ENCODE data around the gene WWOX. TPM values are rescaled to one million over a fixed set of nuclear protein-coding genes. Genes with fewer than 3 reads are reported as not detected.

WWOX gene
- total and polyA plus RNA-seq, 2 donors (not counting 1 experiment from before 2014, with no cell fraction given): 10.5 to 42.3 TPM

DNA sequence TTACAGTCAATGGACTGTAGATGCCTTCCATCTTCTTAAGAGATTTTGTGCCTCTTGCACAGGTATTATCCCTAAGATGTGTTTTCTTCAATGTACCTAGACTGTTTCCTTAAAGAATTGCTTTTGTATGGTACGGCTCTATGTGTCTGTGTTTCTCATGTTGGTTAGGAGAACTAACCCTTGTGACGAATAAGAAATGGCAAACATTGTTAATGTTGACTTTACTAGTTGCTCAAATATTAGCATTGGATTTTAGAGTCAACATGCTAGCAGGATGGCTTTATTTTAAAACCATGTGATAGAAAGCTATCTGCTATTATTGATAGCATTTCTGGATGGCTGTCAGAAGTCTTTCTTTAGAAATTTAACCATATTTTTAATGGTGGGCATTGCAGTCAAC lies 34.5 kb downstream of the WWOX start:
- Histone ChIP-seq H3K27ac (ENCODE audit: low read length in 2 of 2) (no peak overlapping the region), H3K4me1 (ENCODE audit: control insufficient read depth in 2 of 2, insufficient read depth in 2 of 2, low read length in 2 of 2) (peaks cover 5 to 15% of the 10 kb centered on the region in 2 donors), H3K4me2 (replicated peaks; ENCODE audit: low read depth, low read length, poor library complexity, severe bottlenecking) (no peak overlapping the region), H3K79me2 (ENCODE audit: control insufficient read depth, insufficient read depth, low read length) (no peaks in the 10 kb centered on the region), H3K27me3 (replicated peaks in 1 of 4; ENCODE audit: control extremely low read depth in 1 of 4, control insufficient read depth in 3 of 4, insufficient read depth in 4 of 4, low read length in 3 of 4) (no peaks in the 10 kb centered on the region), H3K9me3 (ENCODE audit: control extremely low read depth in 1 of 3, control insufficient read depth in 2 of 3, insufficient read depth in 1 of 3, low read length in 2 of 3) (no peaks in the 10 kb centered on the region), H2AFZ (ENCODE audit: insufficient read depth, low read depth, low read length, poor library complexity, severe bottlenecking) (no peak overlapping the region), H4K20me1 (ENCODE audit: control insufficient read depth, insufficient read depth, low read length, poor library complexity, severe bottlenecking) (no peaks in the 10 kb centered on the region), H3K4me3 (ENCODE audit: control extremely low read depth in 1 of 5, extremely low read depth in 1 of 5, insufficient read depth in 1 of 5, low read depth in 2 of 5, low read length in 4 of 5) (no peak overlapping the region), H3K36me3 (replicated peaks in 1 of 2; ENCODE audit: control extremely low read depth in 1 of 2, control insufficient read depth in 1 of 2, extremely low read depth in 1 of 2, insufficient read depth in 2 of 2, low read length in 1 of 2) (no peaks in the 10 kb centered on the region), H3K9ac (ENCODE audit: low read length) (no peak overlapping the region)
- TF ChIP-seq, protein P1, sequence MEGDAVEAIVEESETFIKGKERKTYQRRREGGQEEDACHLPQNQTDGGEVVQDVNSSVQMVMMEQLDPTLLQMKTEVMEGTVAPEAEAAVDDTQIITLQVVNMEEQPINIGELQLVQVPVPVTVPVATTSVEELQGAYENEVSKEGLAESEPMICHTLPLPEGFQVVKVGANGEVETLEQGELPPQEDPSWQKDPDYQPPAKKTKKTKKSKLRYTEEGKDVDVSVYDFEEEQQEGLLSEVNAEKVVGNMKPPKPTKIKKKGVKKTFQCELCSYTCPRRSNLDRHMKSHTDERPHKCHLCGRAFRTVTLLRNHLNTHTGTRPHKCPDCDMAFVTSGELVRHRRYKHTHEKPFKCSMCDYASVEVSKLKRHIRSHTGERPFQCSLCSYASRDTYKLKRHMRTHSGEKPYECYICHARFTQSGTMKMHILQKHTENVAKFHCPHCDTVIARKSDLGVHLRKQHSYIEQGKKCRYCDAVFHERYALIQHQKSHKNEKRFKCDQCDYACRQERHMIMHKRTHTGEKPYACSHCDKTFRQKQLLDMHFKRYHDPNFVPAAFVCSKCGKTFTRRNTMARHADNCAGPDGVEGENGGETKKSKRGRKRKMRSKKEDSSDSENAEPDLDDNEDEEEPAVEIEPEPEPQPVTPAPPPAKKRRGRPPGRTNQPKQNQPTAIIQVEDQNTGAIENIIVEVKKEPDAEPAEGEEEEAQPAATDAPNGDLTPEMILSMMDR (IDR thresholded peaks at IDR 0.05): no peak
- TF ChIP-seq EZH2 (IDR thresholded peaks at IDR 0.05; ENCODE audit: borderline replicate concordance, insufficient read depth, low read depth, low read length, poor library complexity, severe bottlenecking): no peak
- Mint-ChIP-seq H3K27ac (no peak overlapping the region), H3K27me3 (no peaks in the 10 kb centered on the region), H3K4me3 (no peak overlapping the region), H3K9me3 (ENCODE audit: insufficient read depth) (peaks cover 5% of the 10 kb centered on the region), H3K4me1 (peaks cover 26% of the 10 kb centered on the region)
- WGBS (ENCODE audit: insufficient coverage): no CpG with 5 or more reads among the region's 2 CpGs
- intact Hi-C loops (cut with micrococcal nuclease): no loop called here
- ATAC-seq (ENCODE audit: low read depth) (no peak), DNase-seq (no peak)
- ChIA-PET CTCF (no interaction called here), POLR2A (no interaction called here)

DNA sequence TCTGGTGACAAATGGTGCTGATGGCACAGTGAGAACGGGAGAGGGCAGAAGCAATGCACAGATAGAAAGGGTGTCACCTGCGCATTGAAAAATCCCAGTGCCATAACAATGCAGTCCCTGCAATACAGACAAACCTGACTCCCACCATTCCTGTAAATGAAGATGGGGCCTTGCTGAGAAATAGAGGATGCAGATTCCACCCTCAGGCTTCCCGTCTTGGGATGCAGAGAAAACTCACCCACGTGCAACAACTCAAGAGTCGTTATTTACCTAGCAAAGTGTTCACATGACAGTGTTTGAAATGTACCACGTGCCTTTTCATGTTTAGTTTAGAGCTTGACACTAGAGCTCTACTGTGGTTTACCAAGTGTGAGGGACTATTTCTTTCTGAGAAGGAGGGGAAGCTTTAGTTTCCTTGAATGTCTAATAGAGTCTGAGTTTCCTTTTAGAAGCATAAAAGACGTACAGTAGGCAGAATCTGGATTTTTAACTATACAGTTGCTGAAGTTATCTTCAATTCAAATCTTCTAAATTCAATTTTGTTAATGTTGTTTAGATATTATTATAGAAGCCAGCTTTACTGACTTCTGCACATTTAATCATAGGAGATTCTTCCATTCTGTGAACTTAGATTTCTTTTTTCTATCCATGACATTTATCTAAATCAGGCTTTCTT lies 35.6 kb downstream of the WWOX start:
- H3K4me2 ChIP-seq (replicated peaks; ENCODE audit: low read depth, low read length, poor library complexity, severe bottlenecking): no peak overlapping the region
- H3K36me3 ChIP-seq (replicated peaks in 1 of 2; ENCODE audit: control extremely low read depth in 1 of 2, control insufficient read depth in 1 of 2, extremely low read depth in 1 of 2, insufficient read depth in 2 of 2, low read length in 1 of 2): no peaks in the 10 kb centered on the region
- TF ChIP-seq EZH2 (IDR thresholded peaks at IDR 0.05; ENCODE audit: borderline replicate concordance, insufficient read depth, low read depth, low read length, poor library complexity, severe bottlenecking): no peak
- TF ChIP-seq, protein P1 (IDR thresholded peaks at IDR 0.05): no peak
- no peak overlapping the region for H2AFZ ChIP-seq (ENCODE audit: insufficient read depth, low read depth, low read length, poor library complexity, severe bottlenecking)
- Mint-ChIP-seq H3K4me1 (peaks cover 28% of the 10 kb centered on the region), H3K27me3 (no peaks in the 10 kb centered on the region), H3K4me3 (no peak overlapping the region), H3K27ac (no peak overlapping the region), H3K9me3 (ENCODE audit: insufficient read depth) (peaks cover under 1% of the 10 kb centered on the region)
- no peaks in the 10 kb centered on the region for H4K20me1 ChIP-seq (ENCODE audit: control insufficient read depth, insufficient read depth, low read length, poor library complexity, severe bottlenecking)
- H3K9me3 ChIP-seq (ENCODE audit: control extremely low read depth in 1 of 3, control insufficient read depth in 2 of 3, insufficient read depth in 1 of 3, low read length in 2 of 3): peaks cover 0 to 3% (median 0%) of the 10 kb centered on the region in 3 donors
- 84% methylated on average over 3 of the region's 7 CpGs for WGBS (ENCODE audit: insufficient coverage)
- peaks cover 5 to 15% of the 10 kb centered on the region in 2 donors for H3K4me1 ChIP-seq (ENCODE audit: control insufficient read depth in 2 of 2, insufficient read depth in 2 of 2, low read length in 2 of 2)
- ATAC-seq (ENCODE audit: low read depth): no peak
- CTCF ChIA-PET: no interaction called here
- POLR2A ChIA-PET: no interaction called here
- DNase-seq: no peak
- no peak overlapping the region for H3K27ac ChIP-seq (ENCODE audit: low read length in 2 of 2)
- no peak overlapping the region for H3K4me3 ChIP-seq (ENCODE audit: control extremely low read depth in 1 of 5, extremely low read depth in 1 of 5, insufficient read depth in 1 of 5, low read depth in 2 of 5, low read length in 4 of 5)
- intact Hi-C loops (cut with micrococcal nuclease): no loop called here
- H3K79me2 ChIP-seq (ENCODE audit: control insufficient read depth, insufficient read depth, low read length): no peaks in the 10 kb centered on the region
- no peaks in the 10 kb centered on the region for H3K27me3 ChIP-seq (replicated peaks in 1 of 4; ENCODE audit: control extremely low read depth in 1 of 4, control insufficient read depth in 3 of 4, insufficient read depth in 4 of 4, low read length in 3 of 4)
- H3K9ac ChIP-seq (ENCODE audit: low read length): no peak overlapping the region
